ENCODE results near the gene SPATS2. TPM values are rescaled to one million over a fixed set of nuclear protein-coding genes. Genes with fewer than 3 reads are reported as not detected.
A peak's percentile ranks its signal among the peaks of the same experiment; 100 is the strongest.

SPATS2 gene
- total and polyA plus RNA-seq, 2 donors (not counting 3 experiments of a cell fraction or from before 2014, with no cell fraction given): 55.8 to 66.5 TPM

- ChIA-PET POLR2A (interaction anchor here (0.6 to 0.9 kb wide), 2 partner anchors 9 to 137 kb away, joined by 4 to 10 read pairs; partner anchors contain the start of gene TROAP), CTCF (interaction anchor here (0.6 to 9.0 kb wide), 50 partner anchors 9 to 410 kb away, joined by 3 to 280 read pairs (median 4); partner anchors contain the start of genes DNAJC22, FAM186B, KCNH3 and PRPF40B)
- DNase-seq (ENCODE audit: low read depth, low spot score) (peak; percentile 75), FAIRE-seq (peak; percentile 87)
- Histone ChIP-seq H4K20me1 (replicated peaks; ENCODE audit: control insufficient read depth, extremely low read depth, insufficient read depth, low read length) (no peaks in the 10 kb centered on the region), H3K9me3 (replicated peaks; ENCODE audit: control insufficient read depth, insufficient read depth, low read length) (no peaks in the 10 kb centered on the region), H3K36me3 (ENCODE audit: control insufficient read depth in 2 of 2, extremely low read depth in 1 of 2, insufficient read depth in 2 of 2, low read length in 2 of 2) (peaks cover 4% of the 10 kb centered on the region in 2 experiments), H3K9me1 (replicated peaks; ENCODE audit: control insufficient read depth, extremely low read depth, insufficient read depth, low read length) (no peaks in the 10 kb centered on the region), H3K4me1 (ENCODE audit: control insufficient read depth, extremely low read depth, insufficient read depth, low read length) (no peaks in the 10 kb centered on the region), H2AFZ (ENCODE audit: low read depth, low read length) (no peak overlapping the region), H3K4me2 (ENCODE audit: insufficient read depth, low read length) (no peak overlapping the region), H3K27ac (ENCODE audit: insufficient read depth, low read depth, low read length) (no peak overlapping the region), H3K9ac (replicated peaks; ENCODE audit: extremely low read depth, insufficient read depth, low read length) (no peak overlapping the region), H3K27me3 (ENCODE audit: control insufficient read depth in 2 of 2, insufficient read depth in 2 of 2, low read length in 2 of 2) (peaks cover 33% of the 10 kb centered on the region in 2 experiments), H3K79me2 (ENCODE audit: control insufficient read depth, insufficient read depth, low read length) (no peaks in the 10 kb centered on the region), H3K4me3 (replicated peaks in 1 of 3; ENCODE audit: insufficient read depth in 1 of 3, low read depth in 1 of 3, low read length in 3 of 3) (no peak overlapping the region)
- TF ChIP-seq CTCF (IDR thresholded peaks at IDR 0.05; ENCODE audit: extremely low read depth in 1 of 2, insufficient read depth in 1 of 2, low read depth in 1 of 2, low read length in 2 of 2): peak; percentile 81 to 86
- peak; percentile 38 for TF ChIP-seq MAX (IDR thresholded peaks at IDR 0.05; ENCODE audit: insufficient read depth, insufficient read length)
- TF ChIP-seq POLR2AphosphoS5 (IDR thresholded peaks at IDR 0.05; ENCODE audit: insufficient read depth, low read depth, low read length): no peak
- TF ChIP-seq EZH2 (IDR thresholded peaks at IDR 0.05; ENCODE audit: borderline replicate concordance, low read depth, low read length, severe bottlenecking): no peak
- no peak for TF ChIP-seq JUN (IDR thresholded peaks at IDR 0.05; ENCODE audit: borderline replicate concordance, insufficient read depth, insufficient read length, low read depth)
- no peak for TF ChIP-seq POLR2A (IDR thresholded peaks at IDR 0.05; ENCODE audit: low read depth, low read length)
- intact Hi-C loops (cut with micrococcal nuclease): loop anchor here (1.0 kb wide), 3 partner anchors 16 to 249 kb away; no protein-coding TSS in a partner anchor
- dilution Hi-C loops (cut with MboI; ENCODE audit: extremely low pct_ligation_motif_present, low sequenced_read_pairs): no loop called here
- no TSS peak for BruUV-seq (replicated peaks)
Measured at GRCh38 chr12:49331380-49332222, 35.7 kb upstream of the SPATS2 start.

Data from endothelial cell of umbilical vein (primary cell).